ENCODE results near the gene POLD4. TPM values are rescaled to one million over a fixed set of nuclear protein-coding genes. Genes with fewer than 3 reads are reported as not detected.

The POLD4 gene
- total and polyA plus RNA-seq, 2 of the 13 experiments (the other 11 are each of a cell fraction or from before 2014, with no cell fraction given), result 10.5 to 27.4 TPM

DNA sequence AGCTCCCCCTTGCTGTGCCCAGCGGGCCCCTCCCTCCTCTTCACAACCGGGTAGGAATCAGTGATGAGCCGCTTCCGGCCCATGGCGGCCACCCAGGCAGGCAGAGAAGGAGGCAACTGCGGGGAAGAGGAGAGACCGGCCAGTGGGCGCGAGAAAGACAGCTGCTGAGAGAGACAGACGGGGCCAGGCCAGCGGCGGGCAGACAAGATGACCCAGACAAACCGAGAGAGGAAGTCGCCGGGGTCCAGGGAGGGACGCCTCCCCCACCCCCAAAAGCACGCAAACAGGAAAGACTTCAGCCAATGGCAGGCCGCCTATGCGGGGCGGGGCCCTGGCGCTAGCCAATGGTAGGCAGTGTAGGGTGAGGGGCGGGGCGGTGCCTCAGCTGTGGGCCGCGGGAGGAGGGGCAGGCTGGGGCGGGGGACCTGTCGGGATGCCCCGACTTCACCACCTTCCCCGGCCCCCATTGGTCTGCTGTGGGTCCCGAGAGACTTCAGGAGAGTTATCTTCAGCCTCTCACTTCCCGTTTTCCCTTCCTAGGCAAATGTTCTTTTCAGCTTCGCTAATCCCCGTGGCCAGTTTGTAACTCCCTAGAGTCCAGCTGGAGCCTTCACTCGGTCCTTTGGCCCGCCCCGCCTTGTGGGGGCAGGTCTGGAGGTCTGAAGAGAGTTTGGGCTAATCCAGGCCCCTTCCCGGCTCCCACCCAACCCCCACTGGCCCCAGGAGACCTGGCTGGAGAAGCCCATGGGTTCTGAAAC is at the start of gene POLD4 (continued):
- TF ChIP-seq, protein P1, sequence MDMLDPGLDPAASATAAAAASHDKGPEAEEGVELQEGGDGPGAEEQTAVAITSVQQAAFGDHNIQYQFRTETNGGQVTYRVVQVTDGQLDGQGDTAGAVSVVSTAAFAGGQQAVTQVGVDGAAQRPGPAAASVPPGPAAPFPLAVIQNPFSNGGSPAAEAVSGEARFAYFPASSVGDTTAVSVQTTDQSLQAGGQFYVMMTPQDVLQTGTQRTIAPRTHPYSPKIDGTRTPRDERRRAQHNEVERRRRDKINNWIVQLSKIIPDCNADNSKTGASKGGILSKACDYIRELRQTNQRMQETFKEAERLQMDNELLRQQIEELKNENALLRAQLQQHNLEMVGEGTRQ (IDR thresholded peaks at IDR 0.05; ENCODE audit: low read depth, low read length), result no peak
- TF ChIP-seq, protein P1 (CRISPR knock-in tag; IDR thresholded peaks at IDR 0.05; ENCODE audit: borderline replicate concordance), result no peak
- no peak for TF ChIP-seq EHMT2 (IDR thresholded peaks at IDR 0.05; ENCODE audit: borderline replicate concordance, low read depth, low read length)
- TF ChIP-seq ZC3H4 (CRISPR knock-in tag; IDR thresholded peaks at IDR 0.05; ENCODE audit: borderline replicate concordance), result no peak
- TF ChIP-seq SOX6 (IDR thresholded peaks at IDR 0.05), result no peak
- peak; percentile 44; the same call in 1 of the 2 replicates for TF ChIP-seq SOX6 (CRISPR knock-in tag; IDR thresholded peaks at IDR 0.05)
- TF ChIP-seq, protein P2, sequence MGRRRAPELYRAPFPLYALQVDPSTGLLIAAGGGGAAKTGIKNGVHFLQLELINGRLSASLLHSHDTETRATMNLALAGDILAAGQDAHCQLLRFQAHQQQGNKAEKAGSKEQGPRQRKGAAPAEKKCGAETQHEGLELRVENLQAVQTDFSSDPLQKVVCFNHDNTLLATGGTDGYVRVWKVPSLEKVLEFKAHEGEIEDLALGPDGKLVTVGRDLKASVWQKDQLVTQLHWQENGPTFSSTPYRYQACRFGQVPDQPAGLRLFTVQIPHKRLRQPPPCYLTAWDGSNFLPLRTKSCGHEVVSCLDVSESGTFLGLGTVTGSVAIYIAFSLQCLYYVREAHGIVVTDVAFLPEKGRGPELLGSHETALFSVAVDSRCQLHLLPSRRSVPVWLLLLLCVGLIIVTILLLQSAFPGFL (CRISPR knock-in tag; IDR thresholded peaks at IDR 0.05), result no peak
- TF ChIP-seq KDM6A (CRISPR knock-in tag; IDR thresholded peaks at IDR 0.05; ENCODE audit: low read depth), result no peak
- no peak for TF ChIP-seq ZNF703 (CRISPR knock-in tag; IDR thresholded peaks at IDR 0.05; ENCODE audit: borderline replicate concordance)
- TF ChIP-seq, protein P3, sequence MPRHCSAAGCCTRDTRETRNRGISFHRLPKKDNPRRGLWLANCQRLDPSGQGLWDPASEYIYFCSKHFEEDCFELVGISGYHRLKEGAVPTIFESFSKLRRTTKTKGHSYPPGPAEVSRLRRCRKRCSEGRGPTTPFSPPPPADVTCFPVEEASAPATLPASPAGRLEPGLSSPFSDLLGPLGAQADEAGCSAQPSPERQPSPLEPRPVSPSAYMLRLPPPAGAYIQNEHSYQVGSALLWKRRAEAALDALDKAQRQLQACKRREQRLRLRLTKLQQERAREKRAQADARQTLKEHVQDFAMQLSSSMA (CRISPR knock-in tag; IDR thresholded peaks at IDR 0.05), result no peak
- TF ChIP-seq, protein P4, sequence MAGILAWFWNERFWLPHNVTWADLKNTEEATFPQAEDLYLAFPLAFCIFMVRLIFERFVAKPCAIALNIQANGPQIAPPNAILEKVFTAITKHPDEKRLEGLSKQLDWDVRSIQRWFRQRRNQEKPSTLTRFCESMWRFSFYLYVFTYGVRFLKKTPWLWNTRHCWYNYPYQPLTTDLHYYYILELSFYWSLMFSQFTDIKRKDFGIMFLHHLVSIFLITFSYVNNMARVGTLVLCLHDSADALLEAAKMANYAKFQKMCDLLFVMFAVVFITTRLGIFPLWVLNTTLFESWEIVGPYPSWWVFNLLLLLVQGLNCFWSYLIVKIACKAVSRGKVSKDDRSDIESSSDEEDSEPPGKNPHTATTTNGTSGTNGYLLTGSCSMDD (CRISPR knock-in tag; IDR thresholded peaks at IDR 0.05), result no peak
- no peak for TF ChIP-seq ATF1 (CRISPR knock-in tag; IDR thresholded peaks at IDR 0.05)
- no peak for TF ChIP-seq ZNF124 (CRISPR knock-in tag; IDR thresholded peaks at IDR 0.05)
- TF ChIP-seq SOX5 (CRISPR knock-in tag; IDR thresholded peaks at IDR 0.05; ENCODE audit: borderline replicate concordance), result no peak
- peak; percentile 83 for TF ChIP-seq ZNF501 (CRISPR knock-in tag; IDR thresholded peaks at IDR 0.05)
- TF ChIP-seq ZBTB20 (CRISPR knock-in tag; IDR thresholded peaks at IDR 0.05; ENCODE audit: borderline replicate concordance, low read depth), result no peak; the same call in 1 of the 2 replicates
- no peak for TF ChIP-seq ZNF616 (CRISPR knock-in tag; IDR thresholded peaks at IDR 0.05; ENCODE audit: low read depth)
- no peak for TF ChIP-seq RELA (CRISPR knock-in tag; IDR thresholded peaks at IDR 0.05)
- TF ChIP-seq ZNF432 (CRISPR knock-in tag; IDR thresholded peaks at IDR 0.05; ENCODE audit: borderline replicate concordance), result no peak
- TF ChIP-seq, protein P5, sequence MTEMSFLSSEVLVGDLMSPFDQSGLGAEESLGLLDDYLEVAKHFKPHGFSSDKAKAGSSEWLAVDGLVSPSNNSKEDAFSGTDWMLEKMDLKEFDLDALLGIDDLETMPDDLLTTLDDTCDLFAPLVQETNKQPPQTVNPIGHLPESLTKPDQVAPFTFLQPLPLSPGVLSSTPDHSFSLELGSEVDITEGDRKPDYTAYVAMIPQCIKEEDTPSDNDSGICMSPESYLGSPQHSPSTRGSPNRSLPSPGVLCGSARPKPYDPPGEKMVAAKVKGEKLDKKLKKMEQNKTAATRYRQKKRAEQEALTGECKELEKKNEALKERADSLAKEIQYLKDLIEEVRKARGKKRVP (CRISPR knock-in tag; IDR thresholded peaks at IDR 0.05), result no peak
- TF ChIP-seq HDAC2 (CRISPR knock-in tag; IDR thresholded peaks at IDR 0.05), result no peak; the same call in 1 of the 2 replicates
- TF ChIP-seq, protein P6, sequence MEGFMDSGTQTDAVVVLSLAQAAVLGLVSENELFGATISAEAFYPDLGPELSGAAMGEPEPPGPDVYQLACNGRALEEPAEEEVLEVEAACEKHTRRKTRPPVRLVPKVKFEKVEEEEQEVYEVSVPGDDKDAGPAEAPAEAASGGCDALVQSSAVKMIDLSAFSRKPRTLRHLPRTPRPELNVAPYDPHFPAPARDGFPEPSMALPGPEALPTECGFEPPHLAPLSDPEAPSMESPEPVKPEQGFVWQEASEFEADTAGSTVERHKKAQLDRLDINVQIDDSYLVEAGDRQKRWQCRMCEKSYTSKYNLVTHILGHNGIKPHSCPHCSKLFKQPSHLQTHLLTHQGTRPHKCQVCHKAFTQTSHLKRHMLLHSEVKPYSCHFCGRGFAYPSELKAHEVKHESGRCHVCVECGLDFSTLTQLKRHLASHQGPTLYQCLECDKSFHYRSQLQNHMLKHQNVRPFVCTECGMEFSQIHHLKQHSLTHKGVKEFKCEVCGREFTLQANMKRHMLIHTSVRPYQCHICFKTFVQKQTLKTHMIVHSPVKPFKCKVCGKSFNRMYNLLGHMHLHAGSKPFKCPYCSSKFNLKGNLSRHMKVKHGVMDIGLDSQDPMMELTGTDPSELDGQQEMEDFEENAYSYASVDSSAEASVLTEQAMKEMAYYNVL (CRISPR knock-in tag; IDR thresholded peaks at IDR 0.05; ENCODE audit: borderline replicate concordance), result peak; percentile 56; the same call in 1 of the 2 replicates
